HFF-Myc (cell line): ENCODE results near the gene SEMA4F.

ENCODE experiments used
- DNase-seq: peaks from one replicate; pipeline ENCODE4 v3.0.0-alpha.2; 2011; ENCODE audit warnings: low read depth; ENCODE audit errors: extremely low read depth
- H3K4me3 ChIP-seq: replicated peaks from 2 replicates; pipeline ENCODE4 v1.5.1; 2011; ENCODE audit warnings: low read depth, mild to moderate bottlenecking, control low read depth, low read length
- CTCF ChIP-seq: IDR thresholded peaks from 2 replicates; pipeline ENCODE4 v1.5.1; 2012; ENCODE audit warnings: mild to moderate bottlenecking, low read depth, low read length, control low read depth; ENCODE audit errors: missing control alignments

Gene SEMA4F

GRCh38 chr2:74691929-74692328 lies 37.9 kb downstream of the SEMA4F start:
- H3K4me3 ChIP-seq, result no peak overlapping the region
- TF ChIP-seq CTCF, result no peak
- no peak for DNase-seq

DNA sequence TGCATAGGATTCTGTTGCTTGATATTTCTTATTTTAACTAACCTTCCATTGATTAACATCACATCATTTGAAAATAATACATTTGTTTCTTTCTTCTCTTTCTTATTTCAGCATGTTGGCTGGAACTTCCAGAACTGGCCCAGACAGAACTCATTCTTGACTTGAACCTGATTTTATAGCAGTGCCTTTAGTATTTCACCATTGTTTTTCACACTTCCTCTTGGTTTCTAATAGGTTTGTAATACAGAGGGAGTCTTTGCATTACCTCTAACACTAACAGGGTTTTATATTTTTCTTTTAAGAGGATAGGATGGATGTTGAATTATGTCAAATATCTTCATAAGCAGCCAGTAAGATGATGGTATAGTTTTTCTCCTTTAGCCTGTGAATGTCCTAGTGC lies 39.2 kb downstream of the SEMA4F start:
- DNase-seq, result no peak
- TF ChIP-seq CTCF, result no peak
- no peak overlapping the region for H3K4me3 ChIP-seq

GRCh38 chr2:74693668-74694067 lies 39.6 kb downstream of the SEMA4F start:
- no peak for TF ChIP-seq CTCF
- no peak overlapping the region for H3K4me3 ChIP-seq
- DNase-seq, result no peak

- no peak for DNase-seq
- no peak overlapping the region for H3K4me3 ChIP-seq
- no peak for TF ChIP-seq CTCF
These were observed 40.2 kb downstream of the SEMA4F start for GRCh38 chr2:74694281-74694680.

- no peak overlapping the region for H3K4me3 ChIP-seq
- DNase-seq, result no peak
- TF ChIP-seq CTCF, result no peak
These were observed 41.6 kb downstream of the SEMA4F start for GRCh38 chr2:74695663-74696062.

- DNase-seq, result no peak
These were observed 42.8 kb downstream of the SEMA4F start for GRCh38 chr2:74696829-74697228.

More at GRCh38 chr2:74696829-74697228, 42.8 kb downstream of the SEMA4F start:
- no peak for TF ChIP-seq CTCF
- H3K4me3 ChIP-seq, result no peak overlapping the region
